WTC11 (cell line): ENCODE measurements around the gene PDZD8. TPM values are rescaled to one million over a fixed set of nuclear protein-coding genes. Genes with fewer than 3 reads are reported as not detected.

Source experiments
- ATAC-seq: fragments of 200-7000 bp; cut with Tn5 transposase; 2 replicates; pipeline ENCODE4 v1.10.0; 2021; ENCODE audit warnings: mild to moderate bottlenecking, moderate library complexity
- CTCF ChIA-PET: fragments of 300-600 bp; sonication (Branson Sonifier 250); formaldehyde crosslinking; loops from one replicate; lab custom pipeline; 2021; ENCODE audit warnings: antibody characterized with exemption; lab: Charles Lee
- POLR2A ChIA-PET: fragments of 350-600 bp; sonication (Branson Sonifier 250); formaldehyde crosslinking; loops from one replicate; lab custom pipeline; 2021; ENCODE audit warnings: antibody characterized with exemption; lab: Charles Lee
- DNase-seq: peaks from one replicate; pipeline ENCODE4 v3.0.0; 2021; ENCODE audit warnings: low spot score
- H3K27ac Mint-ChIP-seq: 2 replicates; pipeline ENCODE4 v1.8.0; 2021; ENCODE audit warnings: mixed read lengths
- H3K27me3 Mint-ChIP-seq: 2 replicates; pipeline ENCODE4 v1.8.0; 2021; ENCODE audit warnings: low read depth, mild to moderate bottlenecking, moderate library complexity, mixed read lengths
- H3K36me3 Mint-ChIP-seq: 2 replicates; pipeline ENCODE4 v1.8.0; 2021; ENCODE audit warnings: mixed read lengths
- H3K4me1 Mint-ChIP-seq: 2 replicates; pipeline ENCODE4 v1.8.0; 2022; ENCODE audit warnings: mixed read lengths
- H3K4me3 Mint-ChIP-seq: 2 replicates; pipeline ENCODE4 v1.8.0; 2021; ENCODE audit warnings: mild to moderate bottlenecking, moderate library complexity, mixed read lengths
- H3K9me3 Mint-ChIP-seq: 2 replicates; pipeline ENCODE4 v1.8.0; 2021; ENCODE audit warnings: mixed read lengths
- ATF2 ChIP-seq: sonication (generic); formaldehyde crosslinking; IDR thresholded peaks from 2 replicates; pipeline ENCODE4 v1.8.1; 2022; ENCODE audit warnings: low read depth, missing genetic modification reagents, borderline replicate concordance
- ATF6 ChIP-seq: sonication (generic); formaldehyde crosslinking; IDR thresholded peaks from 2 replicates; pipeline ENCODE4 v1.8.1; 2023; ENCODE audit warnings: mild to moderate bottlenecking, missing genetic modification reagents
- CREM ChIP-seq: sonication (generic); formaldehyde crosslinking; IDR thresholded peaks from 2 replicates; pipeline ENCODE4 v1.8.1; 2022; ENCODE audit warnings: mild to moderate bottlenecking, missing genetic modification reagents, moderate library complexity
- E2F1 ChIP-seq: sonication (generic); formaldehyde crosslinking; IDR thresholded peaks from 2 replicates; pipeline ENCODE4 v1.8.0; 2022; ENCODE audit warnings: mild to moderate bottlenecking, missing genetic modification reagents
- ERG ChIP-seq: fragments of 250-450 bp; sonication (Bioruptor Pico); IDR thresholded peaks from 2 replicates; pipeline ENCODE4 v1.8.0; 2021; ENCODE audit warnings: mild to moderate bottlenecking
- FOXP1 ChIP-seq: sonication (generic); formaldehyde crosslinking; IDR thresholded peaks from 2 replicates; pipeline ENCODE4 v1.8.0; 2022; ENCODE audit warnings: missing genetic modification reagents, mild to moderate bottlenecking, moderate library complexity, borderline replicate concordance
- IRF1 ChIP-seq: sonication (generic); formaldehyde crosslinking; IDR thresholded peaks from 2 replicates; pipeline ENCODE4 v1.8.0; 2023; ENCODE audit warnings: missing genetic modification reagents
- IRF2 ChIP-seq: sonication (generic); formaldehyde crosslinking; IDR thresholded peaks from 2 replicates; pipeline ENCODE4 v1.8.0; 2022; ENCODE audit warnings: low read depth, missing genetic modification reagents, borderline replicate concordance
- JAZF1 ChIP-seq: fragments of 250-450 bp; sonication (Bioruptor Pico); IDR thresholded peaks from 2 replicates; pipeline ENCODE4 v1.9.0; 2021; ENCODE audit warnings: moderate library complexity, mild to moderate bottlenecking, inconsistent platforms
- RORB ChIP-seq: fragments of 250-450 bp; sonication (Bioruptor Pico); IDR thresholded peaks from 2 replicates; pipeline ENCODE4 v1.9.0; 2021; ENCODE audit warnings: mild to moderate bottlenecking
- SOX15 ChIP-seq: fragments of 250-450 bp; sonication (Bioruptor Pico); IDR thresholded peaks from 2 replicates; pipeline ENCODE4 v1.9.0; 2021; ENCODE audit warnings: mild to moderate bottlenecking
- TEAD1 ChIP-seq: sonication (generic); formaldehyde crosslinking; IDR thresholded peaks from 2 replicates; pipeline ENCODE4 v1.8.0; 2022; ENCODE audit warnings: mild to moderate bottlenecking, missing genetic modification reagents
- ZNF219 ChIP-seq: sonication (generic); formaldehyde crosslinking; IDR thresholded peaks from 2 replicates; pipeline ENCODE4 v1.8.0; 2023; ENCODE audit warnings: missing genetic modification reagents, mild to moderate bottlenecking, borderline replicate concordance
- ZNF281 ChIP-seq: sonication (generic); formaldehyde crosslinking; IDR thresholded peaks from 2 replicates; pipeline ENCODE4 v1.8.0; 2023; ENCODE audit warnings: mild to moderate bottlenecking, missing genetic modification reagents
- ZNF317 ChIP-seq: sonication (generic); formaldehyde crosslinking; IDR thresholded peaks from 2 replicates; pipeline ENCODE4 v1.8.1; 2023; ENCODE audit warnings: low read depth, mild to moderate bottlenecking, moderate library complexity, missing genetic modification reagents, borderline replicate concordance
- ZNF423 ChIP-seq: fragments of 250-450 bp; sonication (Bioruptor Pico); IDR thresholded peaks from 2 replicates; pipeline ENCODE4 v2.1.2; 2022; ENCODE audit warnings: mild to moderate bottlenecking, moderate library complexity
- ZNF671 ChIP-seq: fragments of 250-450 bp; sonication (Bioruptor Pico); IDR thresholded peaks from 2 replicates; pipeline ENCODE4 v1.8.0; 2021; ENCODE audit warnings: mild to moderate bottlenecking
- total RNA-seq: library from RNA; stranded (reverse); gene quantifications from 3 replicates; pipeline ENCODE4 v1.2.3, GENCODE V29; 2021

Gene PDZD8
- total RNA-seq, 1 experiment from 2014 or later = 52.7 TPM

- POLR2A ChIA-PET = no interaction called here
- H3K9me3 Mint-ChIP-seq = no peaks in the 10 kb centered on the region
- no peak for TF ChIP-seq ZNF671 (CRISPR knock-in tag)
- no peak for TF ChIP-seq ATF6 (CRISPR knock-in tag)
- no peak for TF ChIP-seq ZNF219 (CRISPR knock-in tag)
- no peak for TF ChIP-seq ERG (CRISPR knock-in tag)
- no peak for TF ChIP-seq TEAD1 (CRISPR knock-in tag)
- no peak for TF ChIP-seq JAZF1 (CRISPR knock-in tag)
- TF ChIP-seq ATF2 (CRISPR knock-in tag) = no peak
- H3K36me3 Mint-ChIP-seq = 0 out of 2 replicates have a peak, but pooled peaks cover 1% of the 10 kb centered on the region
- no peak for ATAC-seq
- peaks cover 5% of the 10 kb centered on the region; the same call in 1 of the 2 replicates for H3K4me1 Mint-ChIP-seq
- H3K27me3 Mint-ChIP-seq = no peaks in the 10 kb centered on the region
- H3K27ac Mint-ChIP-seq = no peak overlapping the region
- DNase-seq = no peak
- CTCF ChIA-PET = interaction anchor here (1.9 kb wide), 1 partner anchor 57 kb away, joined by 6 read pairs; no protein-coding TSS in a partner anchor
- no peak overlapping the region for H3K4me3 Mint-ChIP-seq
Measured at GRCh38 chr10:117273980-117274379, 101.3 kb downstream of the PDZD8 start.

- no peaks in the 10 kb centered on the region for H3K9me3 Mint-ChIP-seq
- H3K4me1 Mint-ChIP-seq = peaks cover 5% of the 10 kb centered on the region; the same call in 1 of the 2 replicates
- H3K27me3 Mint-ChIP-seq = no peaks in the 10 kb centered on the region
Measured at GRCh38 chr10:117272195-117273076, 102.8 kb downstream of the PDZD8 start.

More at GRCh38 chr10:117272195-117273076, 102.8 kb downstream of the PDZD8 start:
- TF ChIP-seq RORB (CRISPR knock-in tag) (no peak), E2F1 (CRISPR knock-in tag) (no peak), IRF1 (CRISPR knock-in tag) (no peak), ZNF317 (CRISPR knock-in tag) (no peak), JAZF1 (CRISPR knock-in tag) (no peak), CREM (no peak), IRF2 (no peak), ZNF219 (CRISPR knock-in tag) (no peak), ZNF281 (CRISPR knock-in tag) (no peak), ZNF423 (CRISPR knock-in tag) (no peak), FOXP1 (CRISPR knock-in tag) (no peak), SOX15 (CRISPR knock-in tag) (no peak)
- no peak overlapping the region for H3K4me3 Mint-ChIP-seq
- POLR2A ChIA-PET = no interaction called here
- CTCF ChIA-PET = interaction anchor here (0.8 kb wide), 1 partner anchor 55 kb away, joined by 4 read pairs; no protein-coding TSS in a partner anchor
- DNase-seq (no peak), ATAC-seq (no peak)
- H3K36me3 Mint-ChIP-seq = 0 out of 2 replicates have a peak, but pooled peaks cover 3% of the 10 kb centered on the region
- H3K27ac Mint-ChIP-seq = no peak overlapping the region
